Tibial nerve (tissue), 4 donors: ENCODE data around the gene SORCS2.

Source experiments
- EP300 ChIP-seq, 2 donors: sonication (generic); formaldehyde crosslinking; IDR thresholded peaks; one replicate each; pipeline ENCODE4 v1.6.1; 2017; ENCODE audit warnings: antibody characterized with exemption in 2 of 2, mild to moderate bottlenecking in 1 of 2
- POLR2A ChIP-seq, 2 donors: fragments of 450-650 bp; IDR thresholded peaks; one replicate each; pipeline ENCODE4 v1.6.1; 2017; ENCODE audit warnings: antibody characterized with exemption in 2 of 2, mild to moderate bottlenecking in 2 of 2, moderate library complexity in 2 of 2
- TF ChIP-seq, protein P1 (sequence below), 5 experiments: fragments of 200-600 bp in 3 of 5; fragments of 450-650 bp in 2 of 5; sonication (generic) in 3 of 5; IDR thresholded peaks; one replicate each; pipeline ENCODE4 v1.5.1; 2016 to 2019; ENCODE audit warnings: antibody characterized with exemption in 5 of 5, mild to moderate bottlenecking in 3 of 5, moderate library complexity in 2 of 5

DNA sequence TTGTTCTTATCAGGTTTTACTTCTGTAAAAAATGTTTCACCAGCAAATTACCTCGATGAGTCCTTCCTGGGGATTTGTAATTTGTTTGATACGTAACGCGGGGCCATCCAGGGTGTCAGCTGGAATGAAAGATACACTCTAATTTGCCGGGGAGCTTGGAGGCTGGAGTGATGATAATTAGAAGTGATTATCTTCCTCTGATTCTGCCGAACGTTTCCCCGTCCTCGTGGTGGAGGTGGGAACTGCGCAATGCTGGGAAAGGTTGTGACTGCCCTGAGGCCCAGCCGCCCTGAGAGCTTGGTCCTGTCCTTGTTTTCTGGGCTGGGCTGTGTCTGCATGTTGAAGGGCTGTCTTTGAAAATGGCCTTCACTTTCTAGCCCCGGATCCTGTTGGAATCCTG, 48.0 kb downstream of the SORCS2 start:
- TF ChIP-seq, protein P1, sequence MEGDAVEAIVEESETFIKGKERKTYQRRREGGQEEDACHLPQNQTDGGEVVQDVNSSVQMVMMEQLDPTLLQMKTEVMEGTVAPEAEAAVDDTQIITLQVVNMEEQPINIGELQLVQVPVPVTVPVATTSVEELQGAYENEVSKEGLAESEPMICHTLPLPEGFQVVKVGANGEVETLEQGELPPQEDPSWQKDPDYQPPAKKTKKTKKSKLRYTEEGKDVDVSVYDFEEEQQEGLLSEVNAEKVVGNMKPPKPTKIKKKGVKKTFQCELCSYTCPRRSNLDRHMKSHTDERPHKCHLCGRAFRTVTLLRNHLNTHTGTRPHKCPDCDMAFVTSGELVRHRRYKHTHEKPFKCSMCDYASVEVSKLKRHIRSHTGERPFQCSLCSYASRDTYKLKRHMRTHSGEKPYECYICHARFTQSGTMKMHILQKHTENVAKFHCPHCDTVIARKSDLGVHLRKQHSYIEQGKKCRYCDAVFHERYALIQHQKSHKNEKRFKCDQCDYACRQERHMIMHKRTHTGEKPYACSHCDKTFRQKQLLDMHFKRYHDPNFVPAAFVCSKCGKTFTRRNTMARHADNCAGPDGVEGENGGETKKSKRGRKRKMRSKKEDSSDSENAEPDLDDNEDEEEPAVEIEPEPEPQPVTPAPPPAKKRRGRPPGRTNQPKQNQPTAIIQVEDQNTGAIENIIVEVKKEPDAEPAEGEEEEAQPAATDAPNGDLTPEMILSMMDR (IDR thresholded peaks at IDR 0.05): no peak
- TF ChIP-seq POLR2A (IDR thresholded peaks at IDR 0.05): no peak
- no peak for TF ChIP-seq EP300 (IDR thresholded peaks at IDR 0.05)
